Measurements from ENCODE around the gene M1AP.

The M1AP gene

GRCh38 chr2:74528600-74529356 lies 119.4 kb downstream of the M1AP start:
- ATAC-seq (ENCODE audit: insufficient read depth, low read depth): peak; percentile 7
- Histone ChIP-seq H3K9ac (ENCODE audit: low read depth, low read length) (peak overlapping the region; percentile 75), H3K27ac (ENCODE audit: low read length) (peak overlapping the region; percentile 91), H3K4me1 (ENCODE audit: insufficient read depth, low read length) (peaks cover 38% of the 10 kb centered on the region), H4K20me1 (ENCODE audit: insufficient read depth, low read length) (peaks cover 15% of the 10 kb centered on the region; the same call in 1 of the 2 replicates), H3K79me2 (ENCODE audit: insufficient read depth, low read length) (peaks cover 38% of the 10 kb centered on the region), H3K27me3 (ENCODE audit: insufficient read depth, low read length, poor library complexity) (no peaks in the 10 kb centered on the region), H3K9me3 (ENCODE audit: insufficient read depth, low read length, severe bottlenecking) (no peaks in the 10 kb centered on the region), H3K4me2 (ENCODE audit: insufficient read depth, low read length) (peak overlapping the region; percentile 87), H3K4me3 (ENCODE audit: low read depth in 1 of 2, low read length in 2 of 2) (peak overlapping the region; percentile 36 to 67), H3K36me3 (ENCODE audit: insufficient read depth, low read length) (peaks cover 68% of the 10 kb centered on the region), H2AFZ (ENCODE audit: low read depth, low read length) (peak overlapping the region; percentile 79)
- no peak for DNase-seq
- TF ChIP-seq EZH2 (IDR thresholded peaks at IDR 0.05; ENCODE audit: borderline replicate concordance, low read depth, low read length, severe bottlenecking): no peak
- peak; percentile 13 for TF ChIP-seq CTCF (IDR thresholded peaks at IDR 0.05; ENCODE audit: borderline replicate concordance, extremely low read depth, low read length, poor library complexity, severe bottlenecking)

GRCh38 chr2:74527741-74528140 lies 120.4 kb downstream of the M1AP start:
- H3K36me3 ChIP-seq (ENCODE audit: insufficient read depth, low read length): peaks cover 58% of the 10 kb centered on the region
- peaks cover 38% of the 10 kb centered on the region for H3K79me2 ChIP-seq (ENCODE audit: insufficient read depth, low read length)

GRCh38 chr2:74526649-74527230 lies 121.4 kb downstream of the M1AP start:
- no peak overlapping the region for H2AFZ ChIP-seq (ENCODE audit: low read depth, low read length)
- peaks cover 15% of the 10 kb centered on the region; the same call in 1 of the 2 replicates for H4K20me1 ChIP-seq (ENCODE audit: insufficient read depth, low read length)
- no peak overlapping the region for H3K4me3 ChIP-seq (ENCODE audit: low read depth in 1 of 2, low read length in 2 of 2)
- ATAC-seq (ENCODE audit: insufficient read depth, low read depth) (no peak), DNase-seq (no peak)
- no peak overlapping the region for H3K27ac ChIP-seq (ENCODE audit: low read length)
- peaks cover 49% of the 10 kb centered on the region for H3K36me3 ChIP-seq (ENCODE audit: insufficient read depth, low read length)
- peaks cover 34% of the 10 kb centered on the region for H3K4me1 ChIP-seq (ENCODE audit: insufficient read depth, low read length)
- TF ChIP-seq EZH2 (IDR thresholded peaks at IDR 0.05; ENCODE audit: borderline replicate concordance, low read depth, low read length, severe bottlenecking) (no peak), CTCF (IDR thresholded peaks at IDR 0.05; ENCODE audit: borderline replicate concordance, extremely low read depth, low read length, poor library complexity, severe bottlenecking) (no peak)
- no peak overlapping the region for H3K9ac ChIP-seq (ENCODE audit: low read depth, low read length)
- H3K27me3 ChIP-seq (ENCODE audit: insufficient read depth, low read length, poor library complexity): no peaks in the 10 kb centered on the region
- H3K4me2 ChIP-seq (ENCODE audit: insufficient read depth, low read length): peak overlapping the region; percentile 87; the same call in 1 of the 2 replicates
- peaks cover 38% of the 10 kb centered on the region for H3K79me2 ChIP-seq (ENCODE audit: insufficient read depth, low read length)
- no peaks in the 10 kb centered on the region for H3K9me3 ChIP-seq (ENCODE audit: insufficient read depth, low read length, severe bottlenecking)

More at GRCh38 chr2:74527741-74528140, 120.4 kb downstream of the M1AP start:
- Histone ChIP-seq H3K27me3 (ENCODE audit: insufficient read depth, low read length, poor library complexity) (no peaks in the 10 kb centered on the region), H4K20me1 (ENCODE audit: insufficient read depth, low read length) (peaks cover 15% of the 10 kb centered on the region; the same call in 1 of the 2 replicates), H3K9me3 (ENCODE audit: insufficient read depth, low read length, severe bottlenecking) (no peaks in the 10 kb centered on the region), H3K27ac (ENCODE audit: low read length) (no peak overlapping the region), H3K9ac (ENCODE audit: low read depth, low read length) (no peak overlapping the region), H2AFZ (ENCODE audit: low read depth, low read length) (no peak overlapping the region), H3K4me3 (ENCODE audit: low read depth in 1 of 2, low read length in 2 of 2) (peak overlapping the region in 1 of 2 experiments; percentile 67; a peak in 2 of 4 replicates), H3K4me1 (ENCODE audit: insufficient read depth, low read length) (peaks cover 38% of the 10 kb centered on the region), H3K4me2 (ENCODE audit: insufficient read depth, low read length) (peak overlapping the region; percentile 87)
- TF ChIP-seq EZH2 (IDR thresholded peaks at IDR 0.05; ENCODE audit: borderline replicate concordance, low read depth, low read length, severe bottlenecking) (no peak), CTCF (IDR thresholded peaks at IDR 0.05; ENCODE audit: borderline replicate concordance, extremely low read depth, low read length, poor library complexity, severe bottlenecking) (no peak)
- ATAC-seq (ENCODE audit: insufficient read depth, low read depth) (no peak), DNase-seq (no peak)

All from DND-41 (cell line).